ENCODE data around the gene TRPM5. TPM values are rescaled to one million over a fixed set of nuclear protein-coding genes. Genes with fewer than 3 reads are reported as not detected.
A peak's percentile ranks its signal among the peaks of the same experiment; 100 is the strongest.

The TRPM5 gene
- total and polyA plus RNA-seq, 2 of the 8 experiments (the other 6 are each of a cell fraction or from before 2014, with no cell fraction given), result 0.02 TPM; not detected in 1

DNA sequence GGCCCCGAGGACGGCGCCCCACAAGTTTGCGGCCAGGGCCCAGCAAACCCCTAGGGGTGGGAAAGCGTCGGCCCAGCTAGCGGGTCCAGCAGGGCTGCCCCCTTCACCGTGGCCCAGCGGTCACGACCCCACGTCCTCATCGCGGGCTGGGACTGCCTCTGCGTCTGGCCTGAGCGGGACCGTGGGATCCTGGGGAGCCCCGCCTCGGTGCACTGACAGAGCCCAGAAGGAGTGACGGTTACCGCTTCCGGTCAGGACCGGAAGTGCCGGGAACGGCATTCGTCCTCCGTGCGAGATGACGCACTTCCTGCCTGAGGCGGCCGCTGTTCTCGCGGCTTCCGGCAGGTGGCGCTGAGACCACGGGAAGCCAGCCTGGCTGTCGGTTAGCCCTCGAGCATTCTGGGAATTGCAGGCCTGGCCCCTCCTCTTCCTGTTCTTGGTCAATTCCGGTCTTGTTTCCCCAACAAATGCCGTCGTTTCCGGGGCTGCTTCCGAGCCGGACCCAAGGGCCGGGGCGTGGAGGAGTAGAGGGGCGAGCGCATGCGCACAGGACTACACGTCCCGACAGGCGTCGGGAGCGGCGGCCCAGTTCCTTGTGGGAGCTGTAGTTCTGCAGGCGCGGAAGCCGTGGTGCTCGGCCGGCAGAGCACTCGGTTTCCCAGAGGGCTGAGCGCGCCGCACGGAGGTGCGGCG is 44.1 kb downstream of the TRPM5 start, which contains the start of gene TSSC4 (continued):
- TF ChIP-seq SUZ12 (IDR thresholded peaks at IDR 0.05; ENCODE audit: low read length), result no peak
- TF ChIP-seq RBBP5 (IDR thresholded peaks at IDR 0.05; ENCODE audit: borderline replicate concordance, low read depth, low read length), result no peak
- no peak for TF ChIP-seq HDAC6 (IDR thresholded peaks at IDR 0.05; ENCODE audit: low read depth, low read length)
- TF ChIP-seq SIX5 (IDR thresholded peaks at IDR 0.05; ENCODE audit: low read depth, low read length), result peak; percentile 95
- peak; percentile 51; the same call in 1 of the 2 replicates for TF ChIP-seq CEBPB (IDR thresholded peaks at IDR 0.05; ENCODE audit: low read depth, low read length)
- TF ChIP-seq EZH2 (IDR thresholded peaks at IDR 0.05; ENCODE audit: low read depth, low read length, severe bottlenecking), result no peak
- TF ChIP-seq EGR1 (IDR thresholded peaks at IDR 0.05; ENCODE audit: borderline replicate concordance, low read depth, low read length), result peak; percentile 78
- TF ChIP-seq RAD21 (IDR thresholded peaks at IDR 0.05 in 1 of 2, conservative IDR thresholded peaks at IDR 0.05 in 1 of 2; ENCODE audit: low read depth in 2 of 2, low read length in 2 of 2), result peak; percentile 74 to 76
- TF ChIP-seq E2F6 (IDR thresholded peaks at IDR 0.05), result 0 out of 2 replicates have a peak, but pooled peaks have one; percentile 2
- peak; percentile 91 for TF ChIP-seq YY1 (IDR thresholded peaks at IDR 0.05; ENCODE audit: low read depth, low read length)
- TF ChIP-seq, protein P1, sequence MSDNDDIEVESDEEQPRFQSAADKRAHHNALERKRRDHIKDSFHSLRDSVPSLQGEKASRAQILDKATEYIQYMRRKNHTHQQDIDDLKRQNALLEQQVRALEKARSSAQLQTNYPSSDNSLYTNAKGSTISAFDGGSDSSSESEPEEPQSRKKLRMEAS (IDR thresholded peaks at IDR 0.05), result peak; percentile 76
- TF ChIP-seq TBP (IDR thresholded peaks at IDR 0.05; ENCODE audit: low read depth, low read length), result peak; percentile 41
- TF ChIP-seq TCF12 (IDR thresholded peaks at IDR 0.05; ENCODE audit: low read depth, low read length), result 0 out of 2 replicates have a peak, but pooled peaks have one; percentile 21
- TF ChIP-seq, protein P2, sequence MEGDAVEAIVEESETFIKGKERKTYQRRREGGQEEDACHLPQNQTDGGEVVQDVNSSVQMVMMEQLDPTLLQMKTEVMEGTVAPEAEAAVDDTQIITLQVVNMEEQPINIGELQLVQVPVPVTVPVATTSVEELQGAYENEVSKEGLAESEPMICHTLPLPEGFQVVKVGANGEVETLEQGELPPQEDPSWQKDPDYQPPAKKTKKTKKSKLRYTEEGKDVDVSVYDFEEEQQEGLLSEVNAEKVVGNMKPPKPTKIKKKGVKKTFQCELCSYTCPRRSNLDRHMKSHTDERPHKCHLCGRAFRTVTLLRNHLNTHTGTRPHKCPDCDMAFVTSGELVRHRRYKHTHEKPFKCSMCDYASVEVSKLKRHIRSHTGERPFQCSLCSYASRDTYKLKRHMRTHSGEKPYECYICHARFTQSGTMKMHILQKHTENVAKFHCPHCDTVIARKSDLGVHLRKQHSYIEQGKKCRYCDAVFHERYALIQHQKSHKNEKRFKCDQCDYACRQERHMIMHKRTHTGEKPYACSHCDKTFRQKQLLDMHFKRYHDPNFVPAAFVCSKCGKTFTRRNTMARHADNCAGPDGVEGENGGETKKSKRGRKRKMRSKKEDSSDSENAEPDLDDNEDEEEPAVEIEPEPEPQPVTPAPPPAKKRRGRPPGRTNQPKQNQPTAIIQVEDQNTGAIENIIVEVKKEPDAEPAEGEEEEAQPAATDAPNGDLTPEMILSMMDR (IDR thresholded peaks at IDR 0.05; ENCODE audit: control extremely low read depth in 1 of 3, insufficient read depth in 1 of 3, low read depth in 1 of 3, low read length in 3 of 3), result peak in 2 of 3 experiments; percentile 92 to 100; a peak in 3 of 4 replicates
- TF ChIP-seq GABPA (IDR thresholded peaks at IDR 0.05; ENCODE audit: borderline replicate concordance, insufficient read depth, low read length), result peak; percentile 98
- TF ChIP-seq KDM1A (IDR thresholded peaks at IDR 0.05; ENCODE audit: borderline replicate concordance, low read length), result no peak

Measured in H1 (cell line).